Activated T-cell treated with anti-CD3 and anti-CD28 coated beads for 4 hours (primary cell): Measurements from ENCODE around the gene BMPR1A.

Experiments used
- DNase-seq: peaks from one replicate; pipeline ENCODE4 v3.0.0-alpha.2; 2020

BMPR1A gene

DNA sequence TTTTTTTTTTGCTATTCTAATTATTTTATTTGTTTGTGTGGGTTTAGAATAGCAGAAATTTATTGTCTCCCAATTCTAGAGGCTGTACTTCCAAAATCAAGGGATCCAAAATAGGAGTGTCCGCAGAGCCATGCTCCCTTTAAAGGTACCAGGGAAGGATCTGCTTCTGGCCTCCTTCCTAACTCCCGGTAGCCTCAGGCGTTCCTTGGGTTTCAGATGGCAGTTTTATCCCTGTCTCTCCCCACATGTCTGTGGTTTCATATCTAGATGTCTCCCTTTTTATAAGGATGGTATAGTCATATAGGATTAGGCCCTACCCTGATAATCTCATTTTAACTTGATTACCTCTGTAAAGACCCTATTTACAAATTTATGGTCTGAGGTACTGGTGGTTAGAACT is 48.4 kb downstream of the BMPR1A start:
- DNase-seq: no peak

DNA sequence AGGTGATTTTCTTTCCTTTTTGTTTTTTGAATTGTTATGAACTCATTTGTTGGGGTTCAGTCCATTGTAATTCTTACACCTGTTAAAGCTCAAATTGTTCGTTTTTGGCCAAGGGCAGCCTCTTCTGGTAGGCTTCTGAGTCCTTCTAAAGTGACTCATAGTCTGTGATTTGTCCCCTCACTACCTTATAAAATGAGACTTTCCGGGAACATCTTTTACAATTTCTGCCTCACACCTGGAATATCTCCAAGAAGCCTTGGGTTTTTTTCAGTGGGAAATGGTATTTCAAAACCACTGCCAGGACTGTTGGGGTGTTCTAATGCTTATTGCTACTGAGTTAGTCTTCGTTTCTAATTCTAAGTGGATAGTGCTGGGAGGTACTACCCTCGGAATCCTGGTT is 56.7 kb downstream of the BMPR1A start:
- no peak for DNase-seq

GRCh38 chr10:86813982-86814381 is 57.6 kb downstream of the BMPR1A start:
- DNase-seq: no peak

DNA sequence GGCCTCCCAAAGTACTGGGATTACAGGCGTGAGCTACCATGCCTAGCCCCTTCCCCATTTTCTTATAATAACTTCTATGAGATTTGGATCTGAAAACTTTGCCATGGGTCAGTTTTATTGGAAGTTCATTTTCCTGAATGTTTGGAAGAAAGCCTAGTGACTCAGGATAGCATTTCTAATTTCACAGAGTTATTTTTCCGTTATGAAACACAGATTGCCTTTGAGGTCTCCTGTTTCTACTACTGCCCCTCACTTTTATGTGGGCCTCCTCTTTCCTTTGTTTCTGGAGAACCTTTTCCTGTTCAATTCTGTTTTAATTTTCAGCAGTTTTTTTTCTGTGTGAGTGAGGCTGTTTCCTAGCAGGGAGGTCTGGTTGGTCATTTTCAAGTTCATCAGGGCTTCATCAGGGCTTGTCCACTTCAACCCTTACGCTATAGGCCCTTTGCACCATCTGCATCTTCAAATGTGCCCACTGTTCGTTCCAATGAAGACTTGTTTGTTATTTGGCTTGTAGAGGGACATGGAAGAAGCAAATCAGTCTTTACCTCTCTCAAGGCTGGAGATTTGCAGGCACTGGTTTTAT is 58.7 kb downstream of the BMPR1A start:
- DNase-seq: no peak

DNA sequence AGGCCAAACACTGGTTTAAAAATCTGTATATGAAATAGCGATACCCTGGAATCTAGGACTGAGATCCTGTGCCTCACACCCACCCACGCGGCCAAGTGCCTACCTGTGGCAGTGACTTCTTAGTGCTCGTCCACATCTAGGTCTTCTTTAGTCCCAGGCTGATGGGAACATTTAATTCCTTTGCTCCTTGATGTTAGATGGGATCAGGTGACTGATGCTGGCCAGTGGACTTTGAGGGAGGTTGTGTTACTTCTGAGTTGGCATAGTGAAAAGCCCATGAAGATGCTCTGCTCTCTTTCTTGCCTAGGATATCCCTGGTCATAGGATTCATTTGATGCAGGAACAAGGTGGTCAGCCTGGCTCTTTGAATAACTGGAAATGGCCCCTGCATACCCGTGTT is 59.2 kb downstream of the BMPR1A start:
- no peak for DNase-seq

DNA sequence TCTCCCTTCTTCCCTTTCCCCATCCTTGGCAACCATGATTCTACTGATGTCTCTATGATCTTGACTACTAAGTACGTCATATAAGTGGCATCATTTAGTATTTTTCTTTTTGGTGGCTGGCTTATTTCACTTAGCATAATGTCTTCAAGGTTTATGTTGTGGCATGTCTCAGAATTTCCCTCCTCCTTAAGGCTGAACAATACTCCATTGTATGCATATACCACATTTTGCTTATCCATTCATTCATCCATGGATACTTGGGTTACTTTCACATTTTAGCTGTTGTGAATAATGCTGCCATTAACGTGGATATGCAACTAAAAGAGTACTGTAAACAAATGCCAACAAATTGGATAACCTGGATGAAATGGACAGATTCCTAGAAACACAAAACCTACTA is 60.8 kb downstream of the BMPR1A start:
- no peak for DNase-seq

DNA sequence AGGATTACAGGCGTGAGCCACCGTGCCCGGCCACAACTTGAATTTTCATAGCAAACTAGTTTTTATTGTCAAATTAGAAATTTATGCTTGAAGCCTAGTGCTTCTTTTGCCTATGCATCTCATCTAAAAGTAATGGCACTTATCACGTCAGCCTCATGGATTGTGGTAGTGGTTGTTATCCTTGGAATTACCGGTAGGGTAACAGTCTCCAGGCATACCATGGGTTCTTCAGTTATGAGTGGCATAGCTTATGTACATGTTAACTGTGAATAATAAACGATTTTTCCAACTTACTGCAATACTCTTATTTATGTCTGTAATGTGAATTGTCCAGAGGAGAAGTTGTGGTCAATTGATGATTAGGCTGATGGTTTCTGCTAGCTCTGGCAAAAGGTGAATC is 63.1 kb downstream of the BMPR1A start:
- DNase-seq: no peak

GRCh38 chr10:86820509-86820908 is 64.1 kb downstream of the BMPR1A start:
- no peak for DNase-seq

DNA sequence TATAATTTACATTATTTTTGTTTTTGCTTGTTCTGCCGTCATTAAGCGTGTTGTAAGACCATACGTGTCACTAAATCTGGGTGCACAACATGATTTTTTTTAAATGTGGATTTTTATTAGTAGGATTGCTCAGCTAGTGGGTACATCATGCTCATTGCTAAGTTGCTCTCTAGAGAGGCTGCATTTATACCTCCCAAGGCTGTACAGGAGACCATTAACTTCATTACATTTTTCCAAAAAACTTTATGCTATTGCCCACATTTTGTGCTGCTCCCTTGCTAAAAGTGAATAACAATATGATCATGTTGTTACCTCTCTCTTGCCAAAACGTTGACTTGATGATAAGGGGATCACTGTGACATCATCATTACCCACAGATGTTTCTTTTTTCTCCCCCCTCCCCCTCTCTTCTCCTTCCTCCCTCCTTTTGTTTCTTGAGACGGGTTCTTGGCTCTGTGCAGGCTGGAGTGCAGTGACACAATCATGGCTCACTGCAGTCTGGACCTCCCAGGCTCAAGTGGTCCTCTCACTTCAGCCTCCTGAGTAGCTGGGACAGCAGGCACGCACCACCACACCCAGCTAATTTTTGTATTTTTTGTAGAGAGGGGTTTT is 65.1 kb downstream of the BMPR1A start:
- DNase-seq: no peak

GRCh38 chr10:86823565-86823964 is 67.1 kb downstream of the BMPR1A start:
- DNase-seq: no peak

GRCh38 chr10:86824151-86824550 is 67.7 kb downstream of the BMPR1A start:
- no peak for DNase-seq

DNA sequence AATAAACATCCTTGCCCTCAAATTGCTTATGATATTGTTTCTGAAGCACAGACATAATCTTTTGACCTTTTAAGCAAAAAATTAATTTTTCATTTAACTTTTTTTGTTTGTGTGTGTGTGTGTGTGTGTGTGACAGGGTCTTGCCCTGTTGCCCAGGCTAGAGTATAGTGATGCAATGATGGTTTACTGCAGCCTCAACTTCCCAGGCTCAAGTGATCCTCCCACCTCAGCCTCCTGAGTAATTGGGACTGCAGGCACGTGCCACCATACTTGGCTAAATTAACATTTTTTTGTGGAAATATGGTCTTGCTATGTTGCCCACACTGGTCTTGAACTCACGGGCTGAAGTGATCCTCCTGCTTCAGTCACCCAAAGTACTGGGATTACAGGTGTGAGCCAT is 68.9 kb downstream of the BMPR1A start:
- no peak for DNase-seq

DNA sequence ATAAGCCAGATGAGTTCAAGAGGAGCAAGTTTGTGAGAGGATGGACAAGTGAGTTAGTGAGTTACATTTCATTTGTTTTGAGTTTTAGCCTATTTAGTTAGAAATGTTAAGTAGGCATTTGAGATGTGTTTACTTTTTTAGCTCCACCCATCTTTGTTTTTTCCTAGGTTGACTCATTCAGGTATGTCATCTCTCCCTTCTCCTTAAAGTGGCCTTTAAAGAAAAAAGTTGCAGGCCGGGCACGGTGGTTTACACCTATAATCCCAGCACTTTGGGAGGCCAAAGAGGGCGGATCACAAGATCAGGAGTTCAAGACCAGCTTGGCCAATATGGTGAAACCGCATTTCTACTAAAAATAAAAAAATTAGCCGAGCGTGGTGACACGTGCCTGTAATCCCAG is 71.2 kb downstream of the BMPR1A start:
- DNase-seq: no peak

GRCh38 chr10:86828145-86828544 is 71.7 kb downstream of the BMPR1A start:
- no peak for DNase-seq

DNA sequence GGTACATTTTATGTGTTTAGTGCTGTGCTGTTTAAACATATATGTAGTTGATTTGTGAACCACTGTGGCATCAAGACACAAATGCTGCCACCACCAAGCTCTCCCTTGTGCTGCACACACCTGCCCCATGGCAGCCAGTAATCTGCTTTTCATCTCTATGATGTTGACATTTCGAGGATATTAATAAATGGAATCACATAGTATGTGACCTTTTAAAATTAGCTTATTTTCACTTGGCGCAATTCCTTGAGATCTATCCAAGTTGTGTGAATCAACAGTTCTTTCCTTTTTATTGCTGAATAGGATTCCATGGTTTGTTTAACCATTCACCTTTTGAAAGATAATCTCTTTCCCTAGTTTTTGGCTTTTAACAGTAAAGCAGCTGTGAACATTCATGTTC is 73.1 kb downstream of the BMPR1A start:
- no peak for DNase-seq

DNA sequence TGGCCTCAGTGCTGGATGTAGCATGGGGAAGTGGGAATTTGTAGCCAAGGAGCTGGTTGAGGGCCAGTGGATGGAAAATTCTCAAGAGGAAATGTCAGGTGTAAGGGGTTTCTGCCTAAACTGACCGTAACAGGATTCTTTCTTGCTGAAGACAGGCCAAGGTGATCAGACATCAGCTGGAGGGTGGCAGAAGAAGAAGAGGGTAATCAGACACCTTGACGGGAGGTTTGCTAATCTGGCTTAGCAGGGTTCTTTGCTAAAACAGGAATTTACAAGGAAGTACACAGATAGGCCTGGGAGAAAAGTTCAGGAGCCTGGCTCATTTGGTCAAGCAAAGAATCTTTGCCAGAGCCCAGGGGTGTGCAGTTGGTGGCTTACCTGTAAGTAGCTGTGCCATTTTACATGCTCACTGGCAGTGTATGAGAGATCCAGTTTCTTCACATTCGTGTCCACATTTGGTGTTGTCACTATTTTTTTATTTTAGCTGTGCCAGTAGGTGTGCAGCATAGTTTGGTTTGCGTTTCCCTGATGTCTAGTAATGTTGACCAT is 73.7 kb downstream of the BMPR1A start:
- no peak for DNase-seq

GRCh38 chr10:86833969-86834368 is 77.5 kb downstream of the BMPR1A start:
- DNase-seq: no peak

DNA sequence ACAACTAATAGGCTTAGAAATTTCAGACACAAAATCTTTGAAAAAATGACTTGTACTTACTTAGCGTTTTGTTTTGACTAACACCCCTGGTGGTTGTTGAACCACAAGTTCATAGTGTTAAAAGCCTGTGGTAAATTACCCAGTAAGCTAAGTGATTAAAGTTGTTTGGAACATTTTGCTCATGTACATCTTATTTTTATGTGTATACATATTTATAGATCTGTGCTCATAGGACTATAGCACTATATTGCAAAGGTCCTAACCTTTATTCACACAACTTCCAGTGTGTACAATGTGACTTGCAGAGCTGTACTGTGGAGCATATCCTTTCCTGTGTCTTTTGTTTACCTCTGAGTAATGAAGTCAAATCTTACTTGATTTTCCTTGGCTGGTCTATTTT is 79.6 kb downstream of the BMPR1A start:
- no peak for DNase-seq

DNA sequence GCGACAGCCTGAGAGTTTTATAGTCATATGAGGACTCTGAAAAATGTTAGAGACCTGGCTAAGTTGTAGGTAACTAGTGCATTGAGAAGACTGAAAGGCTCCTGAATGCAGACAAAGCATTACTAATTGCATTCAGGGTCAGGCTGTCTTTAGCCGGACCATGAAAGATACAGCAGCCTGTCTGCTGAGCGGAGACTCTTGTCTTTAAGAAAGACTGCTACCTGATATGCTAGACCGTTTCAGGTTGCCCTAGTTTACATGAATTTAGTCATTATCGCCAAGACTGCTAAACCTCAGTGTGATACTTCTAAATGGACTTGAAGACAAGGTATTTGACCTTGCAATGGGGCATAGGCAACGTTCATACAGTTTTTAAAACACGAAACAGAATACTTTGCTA is 81.2 kb downstream of the BMPR1A start:
- no peak for DNase-seq

DNA sequence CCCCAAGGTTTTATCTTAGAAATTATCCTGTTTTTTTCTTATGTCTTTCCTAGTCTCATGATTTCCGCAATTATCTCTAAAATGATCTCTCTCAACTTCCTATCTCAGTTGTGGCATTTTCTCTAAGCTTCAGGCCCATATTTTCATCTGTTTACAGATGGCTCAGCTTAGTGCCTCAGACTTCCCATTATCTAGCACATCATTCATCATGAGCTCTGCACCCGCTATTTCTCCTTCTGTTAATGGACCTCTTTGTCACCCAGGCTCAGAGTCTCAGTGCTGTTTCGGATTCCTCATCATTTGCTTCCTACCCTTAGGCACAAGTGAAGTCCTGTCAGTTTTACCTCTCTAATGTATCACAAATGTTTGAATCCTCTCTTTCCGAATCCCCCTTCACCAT is 84.1 kb downstream of the BMPR1A start:
- DNase-seq: no peak

DNA sequence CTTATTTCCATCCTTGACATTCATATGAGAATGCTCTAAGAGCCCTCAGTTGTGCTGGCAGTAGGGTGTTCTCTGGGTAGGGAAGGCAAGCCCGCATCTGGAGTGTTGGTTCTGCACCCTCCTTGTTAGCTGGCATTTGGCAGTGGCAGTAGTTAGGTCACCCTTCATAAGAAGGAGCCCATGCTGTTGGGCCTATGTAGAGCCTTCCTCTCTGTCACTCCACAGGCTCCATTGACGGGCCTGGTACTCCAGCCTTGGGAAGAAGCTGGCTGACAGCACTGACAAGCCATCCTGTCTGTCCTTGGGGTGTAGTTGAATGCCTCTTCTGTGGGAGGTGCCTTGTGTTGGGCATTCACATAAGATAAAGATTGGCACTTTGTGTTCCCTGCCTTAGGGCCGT is 89.7 kb downstream of the BMPR1A start:
- DNase-seq: no peak

- DNase-seq: no peak
These were observed 92.3 kb downstream of the BMPR1A start for GRCh38 chr10:86848747-86849146.

DNA sequence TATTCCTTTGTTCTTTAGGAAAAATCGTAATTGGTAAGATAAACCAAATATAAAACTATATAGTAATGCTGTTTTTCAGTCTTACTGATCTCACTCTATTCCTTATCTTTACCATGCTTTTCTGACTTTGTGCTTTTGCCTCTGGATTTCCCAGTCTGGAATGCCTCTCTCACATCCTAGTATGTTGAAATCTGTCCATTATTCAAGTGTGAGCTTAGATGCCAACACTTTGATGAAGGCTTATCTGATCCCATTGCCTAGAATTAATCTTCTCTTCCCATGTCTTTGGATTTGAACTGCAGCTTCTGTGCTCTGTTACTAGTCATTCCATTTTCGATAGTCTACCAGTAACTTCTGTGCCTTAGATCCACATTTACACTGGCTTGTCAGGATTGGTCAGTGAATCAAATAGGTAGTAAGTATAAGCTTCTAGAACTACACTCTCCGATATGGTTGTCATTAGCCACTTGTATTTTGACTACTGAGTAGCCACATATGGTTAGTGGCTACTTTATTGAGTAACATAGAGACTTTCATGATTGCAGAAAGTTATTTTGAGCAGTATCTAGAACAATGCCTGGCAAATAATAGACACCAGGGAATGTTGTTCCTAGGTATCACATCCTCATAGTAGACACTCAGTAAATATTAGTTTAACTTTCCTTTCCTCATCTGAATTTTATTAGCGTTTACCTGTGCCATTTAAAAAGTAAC is 92.9 kb downstream of the BMPR1A start:
- no peak for DNase-seq

DNA sequence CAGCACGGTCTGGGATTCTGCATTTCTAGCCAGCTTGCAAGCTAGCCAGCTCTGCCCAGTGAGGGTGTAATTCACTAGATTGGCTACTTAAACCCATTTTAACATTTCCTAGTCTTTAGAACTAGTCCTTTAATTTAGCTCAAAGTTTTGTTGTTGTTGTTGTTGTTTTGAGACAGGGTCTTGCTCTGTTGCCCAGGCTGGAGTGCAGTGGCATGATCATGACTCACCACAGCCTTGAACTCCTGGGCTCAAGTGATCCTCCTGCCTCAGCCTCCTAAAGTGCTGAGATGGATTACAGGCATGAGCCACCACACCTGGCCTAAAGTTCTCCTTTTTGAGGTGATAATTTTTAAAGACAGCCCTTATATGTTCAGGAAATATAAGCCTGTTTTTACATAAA is 94.1 kb downstream of the BMPR1A start:
- no peak for DNase-seq
